CD4-positive, alpha-beta T cell treated with Interleukin-15 for 1 hour (primary cell): ENCODE measurements around the gene DPYSL5.
"Not testable (repeated sequence)": the region's sequence is repeated elsewhere in the genome, so short reads cannot be mapped to it uniquely, and the experiment has no call there.

ENCODE experiments used
- DNase-seq: peaks from one replicate; pipeline ENCODE4 v3.0.0-alpha.2; 2020

Gene DPYSL5

GRCh38 chr2:26847655-26848335 is at the start of gene DPYSL5:
Gene DPYSL5, plus strand, starts transcription at chr2:26848132. Its CDS starts 50,368 bp downstream, at chr2:26898500.
- DNase-seq = no peak

DNA sequence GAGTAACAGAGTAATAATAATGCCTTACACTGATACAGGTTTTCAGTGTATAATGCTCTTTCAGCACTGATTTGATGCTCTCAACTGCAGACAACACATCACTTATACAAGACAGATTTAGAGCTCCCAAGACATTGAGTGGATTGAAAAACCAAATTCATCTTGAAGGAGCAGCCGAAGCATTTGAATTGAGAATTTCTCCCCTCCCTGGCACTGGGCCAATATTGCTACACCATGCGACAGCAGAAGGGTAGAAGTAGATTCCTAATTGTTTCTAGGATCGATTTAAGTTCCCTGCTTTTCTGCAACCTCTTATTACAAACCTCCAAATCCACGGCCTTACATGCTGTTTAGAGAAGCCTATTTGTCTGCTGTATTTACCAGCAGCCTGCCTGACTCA is 46.6 kb upstream of the DPYSL5 start:
- no peak for DNase-seq

DNA sequence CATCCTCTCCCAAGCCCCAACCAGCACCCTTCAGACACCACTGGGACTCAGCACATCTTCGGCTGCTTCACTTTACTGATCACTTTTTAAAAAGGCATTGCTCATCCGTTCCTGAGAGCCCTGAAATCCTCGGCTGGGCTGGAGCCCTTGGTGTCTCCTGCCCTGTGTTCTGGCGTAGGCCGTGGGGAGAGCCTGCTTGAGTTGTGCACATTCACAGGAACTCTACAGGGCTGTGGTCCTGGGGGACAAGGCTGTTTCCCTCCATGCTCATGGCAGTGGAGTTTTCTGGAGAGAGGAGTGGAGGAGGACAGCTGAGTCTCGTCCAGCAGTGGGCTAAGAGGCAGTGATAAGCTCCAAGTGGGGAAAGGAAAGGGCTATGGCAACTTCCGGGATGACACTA is 46.1 kb upstream of the DPYSL5 start:
- no peak for DNase-seq

- no peak for DNase-seq
Measured at GRCh38 chr2:26805241-26805676, 42.7 kb upstream of the DPYSL5 start.

- DNase-seq = no peak
Measured at GRCh38 chr2:26807788-26808460, 40.0 kb upstream of the DPYSL5 start.

DNA sequence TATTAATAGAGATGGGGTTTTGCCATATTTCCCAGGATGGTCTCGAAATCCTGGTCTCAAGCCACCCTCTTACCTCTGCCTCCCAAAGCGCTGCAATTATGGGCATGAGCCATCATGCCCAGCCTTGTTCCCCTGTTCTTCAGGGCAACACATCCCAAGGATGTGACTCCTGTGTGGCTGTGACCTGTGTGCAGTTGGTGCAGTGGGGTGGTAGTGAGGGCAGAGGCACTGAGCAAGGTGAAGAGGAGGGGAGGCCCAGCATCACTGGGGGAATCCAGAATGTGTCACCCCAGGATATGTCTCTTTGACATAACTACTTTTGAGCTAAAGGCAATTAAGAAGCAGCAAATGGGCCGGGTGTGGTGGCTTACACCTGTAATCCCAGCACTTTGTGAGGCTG is 38.7 kb upstream of the DPYSL5 start:
- no peak for DNase-seq

DNA sequence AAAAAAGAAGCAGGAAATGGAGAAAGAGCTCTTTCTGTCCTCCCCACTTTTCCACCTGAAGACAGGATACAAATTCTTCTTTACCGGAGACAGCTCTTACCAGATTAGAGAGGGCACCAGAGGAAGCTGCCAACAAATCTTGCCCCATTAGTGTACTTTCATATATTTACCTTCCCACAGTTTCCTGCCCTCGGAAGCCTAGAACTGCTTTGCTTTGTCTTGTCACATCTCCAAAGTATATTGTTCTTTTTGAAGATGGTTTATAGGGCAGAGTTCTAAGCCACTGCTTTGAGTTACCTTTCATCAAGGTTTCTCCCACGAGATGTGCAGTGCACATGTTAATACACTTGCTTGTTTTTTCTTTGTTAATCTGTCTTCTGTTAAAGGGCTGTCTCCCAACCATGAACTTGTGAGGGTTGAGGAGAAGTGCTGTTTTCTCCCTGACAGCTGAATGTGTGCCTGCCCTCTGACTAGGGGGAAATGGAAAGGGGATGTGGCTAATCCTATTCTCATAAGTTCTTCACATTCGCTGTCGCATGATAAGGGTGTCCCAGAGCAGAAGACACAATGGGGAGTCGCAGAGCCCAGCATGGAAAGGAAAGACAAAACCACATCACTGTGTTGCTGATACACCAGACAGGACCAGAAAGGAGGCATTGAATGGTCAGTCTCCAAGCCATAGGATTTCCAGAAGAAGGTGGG is 37.9 kb upstream of the DPYSL5 start:
- no peak for DNase-seq

DNA sequence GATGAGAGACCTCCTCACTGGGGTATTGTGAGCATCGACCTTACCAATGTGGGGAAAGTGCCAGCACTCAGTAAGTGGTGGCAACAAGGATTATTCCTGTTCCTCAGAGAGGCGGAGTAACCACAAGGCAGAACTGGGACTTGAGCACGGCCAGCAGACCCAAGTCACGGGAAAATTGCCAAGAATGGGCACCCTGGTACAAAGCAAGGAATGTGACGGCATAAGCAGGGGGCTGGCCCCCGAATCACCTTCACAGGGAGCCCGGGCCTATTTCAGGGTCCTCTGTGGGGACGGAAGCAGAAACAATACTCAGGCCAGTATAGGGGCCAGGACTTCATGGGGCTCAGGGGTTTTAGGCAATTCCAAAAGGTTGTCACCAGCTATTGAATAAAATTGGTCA is 36.7 kb upstream of the DPYSL5 start:
- no peak for DNase-seq

GRCh38 chr2:26811791-26812694 is 35.9 kb upstream of the DPYSL5 start:
- DNase-seq = no peak

DNA sequence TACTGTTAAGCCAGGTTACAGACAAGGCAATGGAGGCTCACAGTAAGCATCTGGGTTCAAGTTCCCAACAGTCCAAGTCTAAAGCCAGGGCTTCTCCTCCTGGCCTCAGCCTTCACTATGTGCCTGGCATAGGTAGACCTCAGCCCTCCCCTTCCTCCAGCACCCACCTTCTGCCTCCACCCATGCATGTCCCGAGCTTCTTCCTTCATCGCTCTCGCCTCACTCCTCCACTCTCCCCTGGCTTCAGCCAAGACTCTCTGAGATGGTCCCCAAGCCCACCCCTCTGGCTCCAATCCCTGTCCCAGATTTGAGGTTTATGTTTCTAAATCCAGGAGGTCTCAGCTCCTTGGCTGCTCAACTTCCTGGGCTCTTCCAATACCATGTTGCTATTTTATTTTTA is 35.2 kb upstream of the DPYSL5 start:
- no peak for DNase-seq

GRCh38 chr2:26814072-26814765 is 33.7 kb upstream of the DPYSL5 start:
- DNase-seq = not testable (repeated sequence)

DNA sequence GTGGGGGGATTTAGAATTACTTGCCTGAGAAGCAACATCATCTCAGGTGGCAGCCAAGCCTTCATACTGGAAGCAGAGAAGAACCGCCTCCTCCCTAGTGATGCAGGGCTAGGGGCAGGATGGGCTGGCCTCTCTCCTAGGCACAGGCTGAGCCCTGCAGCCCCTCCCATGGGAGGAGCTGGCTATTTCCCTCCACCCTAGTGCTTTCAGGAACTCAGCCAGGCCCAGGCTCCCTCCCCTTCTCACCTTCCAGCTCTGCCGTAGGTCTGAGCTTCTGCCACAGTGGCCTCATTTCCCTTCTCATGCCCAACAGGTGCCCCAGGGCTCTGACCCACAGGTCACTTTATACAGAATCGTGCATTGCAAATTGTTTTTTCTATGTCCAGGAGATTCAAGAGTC is 31.0 kb upstream of the DPYSL5 start:
- no peak for DNase-seq

GRCh38 chr2:26818255-26818654 is 29.7 kb upstream of the DPYSL5 start:
- DNase-seq = no peak

- DNase-seq = no peak
Measured at GRCh38 chr2:26818972-26819371, 29.0 kb upstream of the DPYSL5 start.

GRCh38 chr2:26820932-26821331 is 27.0 kb upstream of the DPYSL5 start:
- no peak for DNase-seq

DNA sequence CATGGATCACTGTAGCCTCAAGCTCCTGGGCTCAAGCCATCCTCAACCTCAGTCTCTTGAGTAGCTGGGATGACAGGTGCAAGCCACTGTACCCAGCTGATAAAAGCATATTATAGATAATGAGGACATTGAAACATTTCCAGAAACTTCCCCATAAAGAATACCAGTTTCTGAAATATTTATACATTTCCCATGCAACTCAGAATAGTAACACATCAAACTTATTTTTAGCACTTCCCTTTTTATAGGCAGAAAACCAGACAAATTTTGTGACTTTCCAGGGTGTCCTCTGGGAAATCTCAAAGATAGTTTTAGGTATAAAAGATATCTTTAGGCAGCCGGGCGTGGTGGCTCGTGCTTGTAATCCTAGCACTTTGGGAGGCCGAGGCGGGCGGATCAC is 25.1 kb upstream of the DPYSL5 start:
- DNase-seq = no peak

- DNase-seq = no peak
Measured at GRCh38 chr2:26838121-26838906, 9.6 kb upstream of the DPYSL5 start.

GRCh38 chr2:26840937-26841610 is 6.9 kb upstream of the DPYSL5 start:
- no peak for DNase-seq

DNA sequence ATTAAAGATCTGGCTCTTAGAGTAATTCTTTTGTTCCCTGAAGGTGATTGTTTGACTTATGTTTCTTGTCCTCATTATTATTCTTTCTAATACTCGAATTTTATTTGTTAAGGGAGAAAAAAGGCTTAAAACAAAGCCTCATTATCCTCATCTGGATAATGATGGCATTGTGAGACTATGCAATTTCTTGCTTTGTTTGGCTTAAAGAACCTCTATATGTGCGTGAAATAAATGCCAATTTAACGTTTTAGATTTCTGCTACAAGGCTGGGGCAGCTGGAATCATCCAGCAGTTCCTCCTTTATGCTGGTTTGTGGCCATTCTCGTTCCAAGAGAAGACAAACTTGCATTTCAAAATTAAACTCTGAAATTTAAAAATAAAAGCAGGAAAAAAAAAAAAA is 4.9 kb upstream of the DPYSL5 start:
- DNase-seq = no peak

DNA sequence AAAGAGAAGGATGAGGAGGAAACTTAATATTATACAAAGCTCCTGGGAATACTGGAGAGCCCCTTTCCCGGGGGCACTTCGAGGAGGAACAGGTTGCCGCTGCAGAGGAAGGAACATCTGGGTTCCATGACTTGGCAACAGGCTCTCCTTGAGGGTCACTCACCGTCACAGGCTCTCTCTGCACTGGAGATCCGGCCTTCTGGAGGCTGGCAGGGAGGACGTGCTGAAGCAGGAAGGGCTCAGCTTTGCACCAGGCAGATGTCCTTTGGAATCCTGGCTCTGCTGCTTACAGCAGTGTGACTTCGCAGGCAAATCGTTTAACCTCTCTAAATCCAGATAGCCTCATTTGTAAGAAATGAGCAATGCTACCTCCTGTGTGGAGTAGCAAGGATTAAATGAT is 2.9 kb upstream of the DPYSL5 start:
- DNase-seq = no peak
